NT2/D1 (cell line): ENCODE measurements around the gene ZNF880.

Experiments used
- SUZ12 ChIP-seq: IDR thresholded peaks from 2 replicates; pipeline ENCODE4 v1.6.1; 2011; ENCODE audit not compliant: insufficient read length, insufficient read depth; ENCODE audit errors: extremely low read depth
- YY1 ChIP-seq: IDR thresholded peaks from 2 replicates; pipeline ENCODE4 v1.6.1; 2011; ENCODE audit not compliant: insufficient read length, insufficient read depth
- ZNF274 ChIP-seq: IDR thresholded peaks from 2 replicates; pipeline ENCODE4 v1.6.1; 2011; ENCODE audit warnings: mild to moderate bottlenecking, low read depth, low read length

GRCh38 chr19:52336117-52336790, 33.5 kb upstream of the ZNF880 start, which contains the start of gene ZNF610:
- no peak for TF ChIP-seq ZNF274
- TF ChIP-seq YY1, result no peak
- no peak for TF ChIP-seq SUZ12
